ENCODE data around the gene CHST2. TPM values are rescaled to one million over a fixed set of nuclear protein-coding genes. Genes with fewer than 3 reads are reported as not detected.
A peak's percentile ranks its signal among the peaks of the same experiment; 100 is the strongest.

The CHST2 gene
- total RNA-seq, 4 donors from 2014 or later: 2.8 to 20.6 (median 7.9) TPM

- H3K36me3 ChIP-seq: no peaks in the 10 kb centered on the region
- H3K4me3 ChIP-seq: no peak overlapping the region
- peaks cover 0 to 3% (median 0%) of the 10 kb centered on the region in 4 donors for H3K9me3 ChIP-seq
- H3K4me1 ChIP-seq: peaks cover 0 to 7% (median 4%) of the 10 kb centered on the region in 4 donors
- H3K27me3 ChIP-seq: no peaks in the 10 kb centered on the region
- TF ChIP-seq POLR2A (IDR thresholded peaks at IDR 0.05): no peak
- TF ChIP-seq, protein P1, sequence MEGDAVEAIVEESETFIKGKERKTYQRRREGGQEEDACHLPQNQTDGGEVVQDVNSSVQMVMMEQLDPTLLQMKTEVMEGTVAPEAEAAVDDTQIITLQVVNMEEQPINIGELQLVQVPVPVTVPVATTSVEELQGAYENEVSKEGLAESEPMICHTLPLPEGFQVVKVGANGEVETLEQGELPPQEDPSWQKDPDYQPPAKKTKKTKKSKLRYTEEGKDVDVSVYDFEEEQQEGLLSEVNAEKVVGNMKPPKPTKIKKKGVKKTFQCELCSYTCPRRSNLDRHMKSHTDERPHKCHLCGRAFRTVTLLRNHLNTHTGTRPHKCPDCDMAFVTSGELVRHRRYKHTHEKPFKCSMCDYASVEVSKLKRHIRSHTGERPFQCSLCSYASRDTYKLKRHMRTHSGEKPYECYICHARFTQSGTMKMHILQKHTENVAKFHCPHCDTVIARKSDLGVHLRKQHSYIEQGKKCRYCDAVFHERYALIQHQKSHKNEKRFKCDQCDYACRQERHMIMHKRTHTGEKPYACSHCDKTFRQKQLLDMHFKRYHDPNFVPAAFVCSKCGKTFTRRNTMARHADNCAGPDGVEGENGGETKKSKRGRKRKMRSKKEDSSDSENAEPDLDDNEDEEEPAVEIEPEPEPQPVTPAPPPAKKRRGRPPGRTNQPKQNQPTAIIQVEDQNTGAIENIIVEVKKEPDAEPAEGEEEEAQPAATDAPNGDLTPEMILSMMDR (IDR thresholded peaks at IDR 0.05): no peak
- H3K27ac ChIP-seq: peak overlapping the region; percentile 49 to 70 (median 58)
- DNase-seq: no peak
Observed at GRCh38 chr3:143171141-143171980, 51.8 kb downstream of the CHST2 start.

DNA sequence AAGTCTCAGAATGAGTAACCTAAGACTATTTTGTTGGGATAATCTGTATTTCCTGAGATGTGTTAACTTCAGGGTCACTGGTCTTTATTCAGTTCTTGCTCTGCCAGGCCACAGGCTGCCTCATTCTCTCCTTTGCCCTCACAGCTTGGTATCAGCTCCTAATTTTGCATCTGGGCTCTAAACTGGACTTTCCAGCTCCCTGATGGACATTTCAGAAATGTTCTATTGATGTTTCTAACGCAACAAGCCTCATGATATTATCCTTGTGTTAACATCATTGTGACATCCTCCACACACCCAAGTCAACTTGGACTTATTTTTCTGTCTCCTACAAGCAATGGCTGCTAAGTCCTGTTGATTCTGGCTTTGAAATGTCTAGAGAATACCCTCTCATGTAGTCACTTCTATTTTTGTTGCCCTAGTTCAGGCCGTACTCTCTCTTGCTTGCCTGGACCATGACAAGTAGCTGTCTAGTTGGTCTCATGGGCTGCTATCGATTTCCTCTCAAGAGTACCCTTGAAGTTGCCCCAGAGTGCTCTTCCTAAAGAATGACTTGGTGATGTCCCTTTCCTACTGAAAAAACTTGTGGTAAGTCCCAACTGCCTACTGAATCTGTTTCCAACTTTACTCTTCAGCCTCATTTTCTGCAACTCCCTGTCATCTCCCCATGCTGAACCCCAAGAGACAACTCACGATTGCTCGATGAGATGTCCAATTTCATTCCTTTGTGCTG lies 52.7 kb downstream of the CHST2 start:
- no peak overlapping the region for H3K4me3 ChIP-seq
- peaks cover 0 to 7% (median 4%) of the 10 kb centered on the region in 4 donors for H3K4me1 ChIP-seq
- TF ChIP-seq, protein P1 (IDR thresholded peaks at IDR 0.05): no peak
- TF ChIP-seq POLR2A (IDR thresholded peaks at IDR 0.05): no peak
- H3K27me3 ChIP-seq: no peaks in the 10 kb centered on the region
- peaks cover 0 to 3% (median 0%) of the 10 kb centered on the region in 4 donors for H3K9me3 ChIP-seq
- no peaks in the 10 kb centered on the region for H3K36me3 ChIP-seq
- DNase-seq: no peak
- H3K27ac ChIP-seq: peak overlapping the region in 1 of 4 donors; percentile 57

DNA sequence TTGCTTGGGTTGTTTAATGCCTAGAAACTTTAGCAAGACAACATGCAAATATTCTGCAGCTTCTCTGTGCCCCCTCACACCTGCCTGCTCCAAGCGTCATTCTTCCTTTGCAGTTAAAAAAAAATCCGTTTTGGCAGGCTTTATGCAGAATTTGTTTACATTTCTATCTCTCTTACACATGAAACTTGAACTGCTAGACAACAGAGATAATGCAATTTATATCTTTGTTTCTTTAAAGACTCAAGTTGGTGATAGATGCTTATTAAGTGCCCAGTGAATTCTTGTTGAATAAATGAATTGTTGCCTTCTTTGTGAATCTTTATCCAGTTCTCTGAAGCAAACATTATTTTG lies 53.2 kb downstream of the CHST2 start:
- peaks cover 0 to 3% (median 0%) of the 10 kb centered on the region in 4 donors for H3K9me3 ChIP-seq
- no peaks in the 10 kb centered on the region for H3K36me3 ChIP-seq
- H3K27me3 ChIP-seq: no peaks in the 10 kb centered on the region
- peaks cover 0 to 7% (median 4%) of the 10 kb centered on the region in 4 donors for H3K4me1 ChIP-seq
- TF ChIP-seq, protein P1 (IDR thresholded peaks at IDR 0.05): no peak
- TF ChIP-seq POLR2A (IDR thresholded peaks at IDR 0.05): no peak
- DNase-seq: no peak
- H3K4me3 ChIP-seq: no peak overlapping the region
- peak overlapping the region in 1 of 4 donors; percentile 57 for H3K27ac ChIP-seq

GRCh38 chr3:143173242-143173641 lies 53.7 kb downstream of the CHST2 start:
- Histone ChIP-seq H3K4me1 (peaks cover 0 to 7% (median 4%) of the 10 kb centered on the region in 4 donors), H3K36me3 (no peaks in the 10 kb centered on the region), H3K27ac (peak overlapping the region in 1 of 4 donors; percentile 57), H3K27me3 (no peaks in the 10 kb centered on the region), H3K9me3 (peaks cover 0 to 3% (median 0%) of the 10 kb centered on the region in 4 donors), H3K4me3 (no peak overlapping the region)
- DNase-seq: no peak
- no peak for TF ChIP-seq POLR2A (IDR thresholded peaks at IDR 0.05)
- TF ChIP-seq, protein P1 (IDR thresholded peaks at IDR 0.05): no peak

Other genes starting within 250 kb of the CHST2 start
- 1 to 10 TPM in 3 of 4 donors, not detected in 1; 2.3 to 3.2 (median 2.5) TPM for gene PCOLCE2, start 230.7 kb upstream of the CHST2 start, total RNA-seq
- not detected for gene PAQR9, start 156.1 kb upstream of the CHST2 start, total RNA-seq
- gene U2SURP, start 118.2 kb upstream of the CHST2 start, total RNA-seq: 100 to 1,000 TPM in 1 of 4 donors, 10 to 100 TPM in 3; 67.4 to 138 (median 78.8) TPM